ENCODE results near the gene USP36.

DNA sequence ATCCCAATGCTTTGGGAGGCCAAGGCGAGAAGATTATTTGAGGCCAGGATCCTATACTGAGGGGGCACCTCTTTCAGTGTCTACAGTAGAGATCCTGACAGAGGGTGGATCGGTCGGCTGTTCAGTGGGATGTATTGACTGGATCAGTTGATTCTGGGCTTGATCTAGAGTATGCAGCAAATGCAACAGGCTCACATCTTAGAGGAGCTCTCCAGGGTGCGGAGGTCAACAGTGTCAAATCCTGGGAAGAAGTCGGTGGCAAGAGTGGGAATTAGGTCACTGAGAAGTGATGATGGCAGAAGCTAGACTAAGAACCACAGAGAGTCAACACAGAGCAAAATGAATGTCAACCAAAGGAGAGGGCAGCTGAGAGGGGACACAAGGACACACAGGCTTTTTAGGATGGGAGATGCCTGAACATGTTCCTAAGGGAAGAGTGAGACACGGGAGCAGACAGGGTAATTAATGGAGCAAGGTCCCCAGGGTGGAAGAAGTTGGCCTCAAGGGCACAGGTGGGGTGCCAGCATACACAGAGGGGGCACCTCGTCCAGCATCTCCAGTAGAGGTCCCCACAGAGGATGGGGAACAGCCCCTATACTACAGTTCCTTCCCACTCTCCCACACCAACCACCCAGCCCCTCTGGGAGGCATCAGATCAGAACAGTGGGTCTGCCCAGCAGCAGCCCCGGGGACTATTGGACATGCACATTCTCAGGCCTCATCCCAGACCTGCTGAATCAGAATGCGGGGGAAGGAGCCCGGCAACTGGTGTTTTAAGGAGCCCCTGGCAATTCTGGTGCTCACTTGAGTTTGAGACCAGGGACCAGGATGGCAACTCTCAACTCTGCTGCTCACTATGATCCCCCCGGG, 48.5 kb downstream of the USP36 start:
- TF ChIP-seq, protein P1, sequence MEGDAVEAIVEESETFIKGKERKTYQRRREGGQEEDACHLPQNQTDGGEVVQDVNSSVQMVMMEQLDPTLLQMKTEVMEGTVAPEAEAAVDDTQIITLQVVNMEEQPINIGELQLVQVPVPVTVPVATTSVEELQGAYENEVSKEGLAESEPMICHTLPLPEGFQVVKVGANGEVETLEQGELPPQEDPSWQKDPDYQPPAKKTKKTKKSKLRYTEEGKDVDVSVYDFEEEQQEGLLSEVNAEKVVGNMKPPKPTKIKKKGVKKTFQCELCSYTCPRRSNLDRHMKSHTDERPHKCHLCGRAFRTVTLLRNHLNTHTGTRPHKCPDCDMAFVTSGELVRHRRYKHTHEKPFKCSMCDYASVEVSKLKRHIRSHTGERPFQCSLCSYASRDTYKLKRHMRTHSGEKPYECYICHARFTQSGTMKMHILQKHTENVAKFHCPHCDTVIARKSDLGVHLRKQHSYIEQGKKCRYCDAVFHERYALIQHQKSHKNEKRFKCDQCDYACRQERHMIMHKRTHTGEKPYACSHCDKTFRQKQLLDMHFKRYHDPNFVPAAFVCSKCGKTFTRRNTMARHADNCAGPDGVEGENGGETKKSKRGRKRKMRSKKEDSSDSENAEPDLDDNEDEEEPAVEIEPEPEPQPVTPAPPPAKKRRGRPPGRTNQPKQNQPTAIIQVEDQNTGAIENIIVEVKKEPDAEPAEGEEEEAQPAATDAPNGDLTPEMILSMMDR (IDR thresholded peaks at IDR 0.05), result no peak
- no peak for TF ChIP-seq POLR2AphosphoS5 (IDR thresholded peaks at IDR 0.05)
- no peak for TF ChIP-seq POLR2A (IDR thresholded peaks at IDR 0.05)
- TF ChIP-seq EP300 (IDR thresholded peaks at IDR 0.05), result no peak
